NCI-H2227 treated with DMSO at 0.1 percent for 48 hours (cell line): ENCODE results near the gene RFPL4A.
"Not testable (repeated sequence)": the region's sequence is repeated elsewhere in the genome, so short reads cannot be mapped to it uniquely, and the experiment has no call there.

Experiments used
- DNase-seq: peaks from one replicate; lab custom pipeline; 2025; lab: John Stamatoyannopoulos, UW

The RFPL4A gene

DNA sequence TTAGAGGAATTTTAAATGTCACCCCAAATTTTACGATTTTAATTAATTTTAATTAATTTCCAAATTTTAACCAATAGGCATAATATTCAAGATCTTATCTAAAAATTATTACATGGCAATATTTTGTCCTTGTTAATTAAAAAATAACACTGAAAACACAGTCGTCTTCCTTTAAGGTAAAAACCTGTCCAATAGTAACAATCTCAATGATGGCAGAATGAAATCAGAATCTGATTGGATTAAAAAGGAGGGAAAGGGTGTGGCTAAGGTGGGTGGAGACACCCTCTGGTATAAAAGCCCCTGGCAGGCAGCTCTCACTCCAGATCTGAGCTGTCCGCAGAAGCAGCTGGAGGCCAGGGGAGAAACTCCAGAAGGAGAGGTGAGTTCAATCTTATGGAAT is at the start of gene RFPL4A:
Gene RFPL4A (plus strand): TSS at position 301 of the 400 bp plus-strand sequence. CDS start 2,704 bp downstream, outside the sequence.
- not testable (repeated sequence) for DNase-seq

DNA sequence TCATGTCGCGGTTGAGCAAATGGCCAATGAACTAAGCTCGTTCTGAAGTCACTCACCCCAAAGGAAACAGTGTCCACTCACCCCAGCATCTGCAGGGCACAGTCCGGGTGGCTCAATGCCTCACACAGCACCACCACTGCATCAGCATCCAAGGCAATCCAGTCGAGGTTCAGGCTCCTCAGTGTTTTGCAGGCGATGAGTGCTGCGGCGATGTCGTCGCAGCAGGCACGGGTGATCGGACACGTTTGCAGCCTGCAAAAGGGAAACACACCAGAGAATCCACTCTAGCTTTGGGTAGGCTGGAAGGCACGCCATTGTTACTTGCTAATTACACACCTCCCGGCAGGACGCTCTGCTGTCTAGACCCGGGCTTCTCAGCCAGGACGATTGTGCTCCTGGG is 47.2 kb upstream of the RFPL4A start:
- DNase-seq, result no peak

DNA sequence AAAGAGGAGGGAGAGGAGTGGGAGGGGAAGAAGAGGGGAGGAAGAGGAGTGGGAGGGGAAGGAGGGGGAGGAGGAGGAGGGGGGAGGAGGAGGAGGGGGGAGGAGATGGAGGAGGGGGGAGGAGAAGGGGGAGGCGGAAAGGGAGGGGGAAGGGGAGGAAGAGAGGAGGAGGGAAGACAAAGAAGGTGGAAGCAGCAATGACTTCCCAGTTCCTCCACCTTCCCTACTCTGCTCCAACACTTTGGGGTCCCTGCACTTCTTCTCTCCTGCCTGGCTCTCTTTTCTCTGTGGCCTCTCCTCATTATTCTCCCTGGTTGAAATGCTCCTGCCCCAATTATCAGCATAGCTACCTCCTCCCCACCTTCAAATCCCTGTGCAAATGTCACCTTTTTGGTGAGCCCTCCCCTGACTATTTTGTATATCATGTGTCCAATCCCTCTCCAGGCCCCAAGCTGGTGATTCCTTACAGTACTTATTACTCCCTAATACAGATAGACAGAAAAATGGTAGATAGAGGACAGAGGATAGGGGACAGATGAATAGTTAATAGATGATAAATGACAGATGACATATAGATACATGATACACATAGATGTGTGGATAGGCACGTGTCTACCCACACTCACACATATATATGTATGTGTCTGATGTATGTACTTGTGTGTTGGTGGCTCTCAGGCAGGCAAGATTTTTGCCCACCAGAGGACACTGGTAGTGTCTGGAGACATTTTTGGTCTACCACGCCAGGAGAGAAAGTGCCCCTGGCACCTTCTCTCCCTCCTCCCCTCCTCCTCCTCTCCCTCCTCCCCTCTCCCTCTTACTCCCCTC is 45.9 kb upstream of the RFPL4A start:
- no peak for DNase-seq

GRCh38 chr19:55716531-55716930 is 42.4 kb upstream of the RFPL4A start:
- DNase-seq, result no peak

GRCh38 chr19:55717251-55717650 is 41.6 kb upstream of the RFPL4A start:
- DNase-seq, result no peak

DNA sequence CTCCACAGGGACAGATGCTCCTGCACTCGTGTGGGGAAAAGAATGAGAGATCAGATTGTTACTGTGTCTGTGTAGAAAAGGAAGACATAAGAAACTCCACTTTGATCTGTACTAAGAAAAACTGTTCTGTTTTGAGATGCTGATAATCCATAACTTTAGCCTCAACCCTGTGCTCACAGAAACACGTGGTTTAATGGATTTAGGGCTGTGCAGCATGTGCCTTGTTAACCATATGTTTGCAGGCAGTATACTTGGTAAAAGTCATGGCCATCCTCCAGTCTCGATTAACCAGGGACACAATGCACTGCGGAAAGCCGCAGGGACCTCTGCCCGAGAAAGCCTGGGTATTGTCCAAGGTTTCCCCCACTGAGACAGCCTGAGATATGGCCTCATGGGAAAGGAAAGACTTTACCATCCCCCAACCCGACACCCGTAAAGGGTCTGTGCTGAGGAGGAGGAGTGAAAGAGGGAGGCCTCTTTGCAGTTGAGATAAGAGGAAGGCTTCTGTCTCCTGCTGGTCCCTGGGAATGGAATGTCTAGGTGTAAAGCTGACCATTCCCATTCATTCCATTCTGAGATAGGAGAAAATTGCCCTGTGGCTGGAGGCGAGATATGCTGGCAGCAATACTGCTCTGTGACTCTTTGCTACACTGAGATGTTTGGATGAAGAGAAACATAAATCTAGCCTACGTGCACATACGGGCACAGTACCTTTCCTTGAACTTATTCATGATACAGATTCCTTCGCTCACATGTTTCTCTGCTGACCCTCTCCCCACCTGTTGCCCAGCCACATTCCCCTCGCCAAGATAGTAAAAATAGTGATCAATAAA is 40.8 kb upstream of the RFPL4A start:
- not testable (repeated sequence) for DNase-seq

- no peak for DNase-seq
These were observed 38.6 kb upstream of the RFPL4A start for GRCh38 chr19:55720214-55720746.

DNA sequence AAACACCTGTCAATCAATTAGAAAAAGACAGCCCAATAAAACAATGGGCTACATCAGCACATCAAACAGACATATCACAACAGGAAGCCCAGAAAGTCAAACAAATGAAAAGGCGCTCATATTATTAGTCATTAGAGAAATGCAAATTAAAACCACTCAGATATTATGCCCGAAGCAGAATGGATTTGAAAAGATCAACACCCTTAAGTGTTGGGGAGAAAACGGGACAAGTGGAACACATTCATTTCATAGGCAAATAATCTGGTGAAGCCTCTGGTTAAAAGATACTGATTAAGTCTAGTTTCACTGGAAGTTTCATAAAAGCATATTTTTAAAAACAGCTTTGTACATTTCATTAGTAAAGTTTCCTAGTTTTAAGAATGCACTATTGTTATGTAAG is 38.1 kb upstream of the RFPL4A start:
- DNase-seq, result no peak

DNA sequence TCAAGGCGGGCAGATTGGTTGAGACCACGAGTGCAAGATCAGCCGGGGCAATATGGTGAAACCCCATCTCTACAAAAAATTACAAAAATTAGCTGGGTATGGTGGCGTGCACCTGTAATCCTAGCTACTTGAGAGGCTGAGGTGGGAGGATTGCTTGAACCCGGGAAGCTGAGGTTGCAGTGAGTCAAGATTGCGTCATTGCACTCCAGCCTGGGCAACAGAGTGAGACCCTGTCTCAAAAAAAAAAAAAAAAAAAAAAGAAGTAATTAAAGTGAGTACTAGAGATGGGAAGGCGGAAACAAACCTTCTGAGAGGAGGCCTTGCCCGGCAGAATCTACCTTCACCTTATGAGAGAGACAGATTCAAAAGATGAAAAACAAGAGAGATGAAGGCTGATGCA is 35.4 kb upstream of the RFPL4A start:
- DNase-seq, result no peak

DNA sequence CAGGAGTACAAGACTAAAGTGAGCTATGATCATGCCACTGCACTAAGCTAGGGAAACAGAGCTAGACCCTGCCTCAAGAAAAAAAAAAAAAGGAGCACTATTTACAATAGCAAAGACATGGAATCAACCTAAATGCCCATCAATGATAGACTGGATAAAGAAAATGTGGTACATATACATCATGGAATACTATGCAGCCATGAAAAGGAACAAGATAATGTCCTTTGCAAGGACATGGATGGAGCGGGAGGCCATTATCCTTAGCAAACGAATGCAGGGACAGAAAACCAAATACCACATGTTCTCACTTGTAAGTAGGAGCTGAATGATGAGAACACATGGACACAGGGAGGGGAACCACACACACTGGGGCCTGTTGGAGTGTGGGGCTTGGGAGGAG is 28.5 kb upstream of the RFPL4A start:
- DNase-seq, result not testable (repeated sequence)

- DNase-seq, result no peak
These were observed 20.6 kb upstream of the RFPL4A start, which contains the start of gene NLRP9 for GRCh38 chr19:55738302-55738701. TSS of gene NLRP9 (minus strand) at chr19:55738402. CDS start at chr19:55738374, 28 bp downstream.

DNA sequence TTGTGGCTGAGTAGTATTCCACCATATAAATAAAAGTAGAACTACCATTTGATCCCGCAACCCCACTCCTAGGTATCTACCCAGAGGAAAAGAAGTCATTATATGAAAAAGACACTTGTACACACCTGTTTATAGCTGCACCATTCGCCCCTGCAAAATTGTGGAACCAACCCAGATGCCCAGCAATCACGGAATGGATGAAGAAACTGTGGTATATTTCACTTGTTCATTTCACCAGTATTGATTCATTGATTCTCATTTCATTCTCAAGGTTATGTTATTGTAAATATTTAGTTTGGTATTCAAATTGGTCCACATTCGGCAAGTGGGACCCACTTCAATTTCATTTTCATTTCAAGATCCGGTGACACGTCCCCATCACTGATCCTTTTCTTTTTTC is 8.2 kb upstream of the RFPL4A start:
- DNase-seq, result no peak

DNA sequence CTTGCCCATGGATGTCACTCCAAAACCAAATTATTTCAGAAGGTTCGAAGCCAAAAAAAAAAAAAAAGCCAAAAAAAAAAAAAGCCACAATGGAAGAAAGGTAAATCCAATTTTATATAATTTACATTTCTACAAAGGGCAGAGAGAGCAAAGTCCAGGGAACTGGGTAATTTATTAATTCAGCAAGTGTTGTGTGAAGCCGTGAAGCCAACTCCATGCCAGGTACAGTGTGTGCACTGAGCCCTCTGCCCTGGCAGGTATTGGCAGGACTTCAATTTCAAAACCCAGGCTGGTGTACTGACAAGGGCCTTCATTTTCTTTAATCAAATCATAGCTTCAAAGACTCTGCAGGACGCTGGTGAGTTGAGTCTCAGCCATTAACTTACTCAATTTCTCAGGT is 5.5 kb upstream of the RFPL4A start:
- DNase-seq, result no peak

GRCh38 chr19:55756808-55757207 is 2.1 kb upstream of the RFPL4A start:
- DNase-seq, result not testable (repeated sequence)

DNA sequence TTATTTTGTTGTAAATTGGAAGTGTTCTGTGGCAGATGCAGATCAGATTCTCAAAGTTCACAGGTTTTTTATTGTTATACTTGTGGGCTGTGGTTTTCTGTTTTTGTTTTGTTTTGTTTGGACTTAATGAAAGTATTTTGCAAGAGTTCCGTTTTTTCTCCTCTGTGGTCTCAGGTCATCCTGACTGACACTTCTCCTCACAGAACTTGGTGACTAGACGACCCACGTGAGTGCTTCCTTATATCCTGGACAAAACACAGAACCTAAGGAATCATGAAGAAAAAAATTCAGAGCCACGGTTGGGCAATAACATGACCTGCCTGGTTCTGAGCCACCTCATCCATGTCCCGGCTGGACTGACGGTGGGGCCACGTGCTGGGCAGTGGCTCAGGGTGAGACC is 7.6 kb downstream of the RFPL4A start:
- DNase-seq, result no peak

- not testable (repeated sequence) for DNase-seq
These were observed 9.9 kb downstream of the RFPL4A start, which contains the start of gene RFPL4AL1 for GRCh38 chr19:55768818-55769217. TSS of gene RFPL4AL1 (plus strand) at chr19:55769118. CDS start at chr19:55771805, 2,687 bp downstream.

DNA sequence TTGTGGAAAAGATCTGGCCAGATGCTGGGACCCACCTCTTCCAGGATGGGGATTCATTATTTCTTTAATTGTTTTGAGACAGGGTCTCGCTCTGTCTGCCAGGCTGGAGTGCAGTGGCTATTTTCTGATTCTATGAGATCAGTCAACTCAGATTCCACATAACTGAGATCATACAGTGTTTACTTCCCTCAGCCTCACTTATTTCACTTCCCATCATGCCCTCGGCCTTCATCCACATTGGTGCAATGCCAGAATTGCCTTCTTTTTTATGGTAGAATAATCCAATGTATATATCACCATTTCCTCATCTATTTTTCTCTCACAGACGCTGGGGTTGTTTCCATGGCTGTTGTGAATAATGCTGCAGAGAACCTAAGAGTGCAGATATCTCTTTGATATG is 10.7 kb downstream of the RFPL4A start:
- not testable (repeated sequence) for DNase-seq

DNA sequence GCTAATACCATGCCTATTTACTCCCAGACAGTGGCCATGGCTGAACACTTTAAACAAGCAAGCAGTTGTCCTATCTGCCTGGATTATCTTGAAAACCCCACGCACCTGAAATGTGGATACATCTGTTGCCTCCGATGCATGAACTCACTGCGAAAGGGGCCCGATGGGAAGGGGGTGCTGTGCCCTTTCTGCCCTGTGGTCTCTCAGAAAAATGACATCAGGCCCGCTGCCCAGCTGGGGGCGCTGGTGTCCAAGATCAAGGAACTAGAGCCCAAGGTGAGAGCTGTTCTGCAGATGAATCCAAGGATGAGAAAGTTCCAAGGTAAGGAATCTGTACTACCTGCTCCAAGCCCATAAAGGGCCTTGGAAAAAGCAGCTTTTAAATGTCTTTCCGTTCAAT is 18.6 kb downstream of the RFPL4A start:
- DNase-seq, result no peak

GRCh38 chr19:55778331-55778730 is 19.4 kb downstream of the RFPL4A start:
- no peak for DNase-seq

DNA sequence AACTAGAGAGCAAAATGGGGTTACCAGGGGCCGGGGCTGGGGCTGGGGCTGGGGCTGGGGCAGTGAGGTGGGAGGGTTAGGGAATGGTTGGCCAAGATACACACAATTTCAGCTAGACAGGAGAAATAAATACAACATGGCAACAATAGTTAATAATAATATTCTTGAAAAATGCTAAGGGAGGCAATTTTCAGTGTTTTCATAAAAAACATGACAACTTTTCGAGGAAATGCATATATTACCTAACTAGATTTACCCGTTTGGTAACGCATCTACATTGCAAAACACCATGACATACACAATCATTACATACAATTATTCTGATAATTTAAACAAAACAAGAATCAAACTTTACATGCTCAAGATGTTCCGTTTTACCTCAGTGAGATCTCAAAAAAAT is 22.2 kb downstream of the RFPL4A start:
- no peak for DNase-seq

GRCh38 chr19:55795021-55795420 is 36.1 kb downstream of the RFPL4A start:
- no peak for DNase-seq

DNA sequence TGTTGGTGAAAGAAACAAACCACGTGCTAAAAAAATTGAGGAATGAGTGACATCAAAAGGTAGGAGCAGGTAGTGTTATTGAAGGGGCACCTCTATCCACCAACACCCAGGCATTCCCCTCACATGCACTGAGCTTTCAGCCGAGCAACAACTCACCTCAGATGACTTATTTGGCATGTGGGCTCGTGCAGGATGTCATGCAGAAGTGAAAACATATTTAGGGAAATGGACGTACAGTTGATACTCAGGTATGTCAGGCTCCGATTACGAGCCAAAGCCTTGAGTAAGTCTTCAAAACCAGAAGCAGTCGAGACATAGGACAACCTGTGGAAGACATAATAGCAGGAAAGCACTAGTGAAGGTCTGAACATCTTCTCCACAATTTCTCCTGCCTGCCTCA is 42.5 kb downstream of the RFPL4A start:
- DNase-seq, result no peak

DNA sequence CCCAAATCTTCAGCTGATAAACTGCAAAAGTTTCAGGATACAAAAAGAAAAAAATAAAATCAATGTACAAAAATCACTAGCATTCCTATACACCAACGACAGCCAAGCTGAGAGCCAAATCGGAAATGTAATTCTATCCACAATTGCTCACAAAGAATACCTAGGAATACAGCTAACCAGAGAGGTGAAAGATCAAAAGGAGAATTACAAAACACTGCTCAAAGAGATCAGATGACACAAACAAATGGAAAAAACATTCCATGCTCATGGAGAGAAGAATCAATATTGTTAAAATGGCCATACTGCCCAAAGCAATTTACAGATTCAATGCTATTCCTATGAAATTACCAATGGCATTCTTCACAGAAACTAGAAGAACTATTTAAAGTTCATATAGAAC is 43.4 kb downstream of the RFPL4A start:
- DNase-seq, result no peak
